ENCODE data around the gene MED13L.

- TF ChIP-seq CTCF (IDR thresholded peaks at IDR 0.05), result no peak
- TF ChIP-seq POLR2A (IDR thresholded peaks at IDR 0.05), result no peak
These were observed 173.2 kb downstream of the MED13L start for GRCh38 chr12:116104167-116104767.

Data from thyroid gland (tissue), 4 donors.